Spleen (tissue), 7 donors: ENCODE results near the gene FASN.

Experiments used
- CTCF ChIP-seq, 11 experiments: fragments of 200-600 bp in 7 of 11; fragments of 450-650 bp in 4 of 11; sonication (generic) in 4 of 11; IDR thresholded peaks in 8 of 11; conservative IDR thresholded peaks in 3 of 11; 1 replicate in 7 of 11; 2 replicates in 4 of 11; pipeline versions ENCODE4 v1.4.0 to v1.8.0; 2016 to 2021; ENCODE audit warnings: antibody characterized with exemption in 11 of 11, inconsistent platforms in 4 of 11, mild to moderate bottlenecking in 1 of 11
- POLR2A ChIP-seq, 3 donors: fragments of 450-650 bp; IDR thresholded peaks; one replicate each; pipeline ENCODE4 v1.5.1; 2017; ENCODE audit warnings: antibody characterized with exemption in 3 of 3, mild to moderate bottlenecking in 1 of 3
- donor health status: DM: no; HTN: no; CAD: no; lungs with moderate emphysema.
- donor health status: DM: no; HTN: no; CAD: no.
- donor health status: DM: no; HTN: no; CAD: no.

GRCh38 chr17:82108961-82109475 is 11.0 kb upstream of the FASN start:
- no peak for TF ChIP-seq POLR2A (IDR thresholded peaks at IDR 0.05)
- no peak for TF ChIP-seq CTCF (IDR thresholded peaks at IDR 0.05 in 8 of 11, conservative IDR thresholded peaks at IDR 0.05 in 3 of 11)
